GM21367 (cell line): ENCODE measurements around the gene RNASEH2B.

ENCODE experiments used
- ATAC-seq: cut with Tn5 transposase; IDR thresholded peaks from one replicate; pipeline ENCODE4 v1.9.1; 2021; ENCODE audit not compliant: unreplicated experiment

RNASEH2B gene

GRCh38 chr13:50934735-50935435 is 25.3 kb downstream of the RNASEH2B start:
- ATAC-seq, result no peak

- no peak for ATAC-seq
These were observed 27.1 kb downstream of the RNASEH2B start for GRCh38 chr13:50936679-50937078.

- ATAC-seq, result no peak
These were observed 30.9 kb downstream of the RNASEH2B start for GRCh38 chr13:50940509-50940908.

- ATAC-seq, result no peak
These were observed 31.6 kb downstream of the RNASEH2B start for GRCh38 chr13:50941146-50941545.

- ATAC-seq, result no peak
These were observed 33.2 kb downstream of the RNASEH2B start for GRCh38 chr13:50942630-50943311.

- ATAC-seq, result no peak
These were observed 36.1 kb downstream of the RNASEH2B start for GRCh38 chr13:50945669-50946068.

- ATAC-seq, result no peak
These were observed 39.0 kb downstream of the RNASEH2B start for GRCh38 chr13:50948601-50949000.

- ATAC-seq, result no peak
These were observed 41.3 kb downstream of the RNASEH2B start for GRCh38 chr13:50950849-50951248.

GRCh38 chr13:50951366-50951765 is 41.8 kb downstream of the RNASEH2B start:
- ATAC-seq, result no peak

GRCh38 chr13:50955241-50955640 is 45.6 kb downstream of the RNASEH2B start:
- no peak for ATAC-seq

- no peak for ATAC-seq
These were observed 46.2 kb downstream of the RNASEH2B start for GRCh38 chr13:50955798-50956197.

- ATAC-seq, result no peak
These were observed 48.0 kb downstream of the RNASEH2B start for GRCh38 chr13:50957620-50958019.

- no peak for ATAC-seq
These were observed 60.1 kb downstream of the RNASEH2B start for GRCh38 chr13:50969691-50970090.

GRCh38 chr13:50970956-50971355 is 61.4 kb downstream of the RNASEH2B start:
- no peak for ATAC-seq

- ATAC-seq, result no peak
These were observed 64.7 kb downstream of the RNASEH2B start for GRCh38 chr13:50974268-50974667.

GRCh38 chr13:50979187-50979586 is 69.6 kb downstream of the RNASEH2B start:
- no peak for ATAC-seq

- ATAC-seq, result no peak
These were observed 72.1 kb downstream of the RNASEH2B start for GRCh38 chr13:50981686-50982085.

- ATAC-seq, result no peak
These were observed 79.9 kb downstream of the RNASEH2B start for GRCh38 chr13:50989476-50989875.

- ATAC-seq, result no peak
These were observed 80.7 kb downstream of the RNASEH2B start for GRCh38 chr13:50990065-50990817.

GRCh38 chr13:50990818-50991506 is 81.4 kb downstream of the RNASEH2B start:
- ATAC-seq, result no peak
